ENCODE results near the gene OTOG.
A peak's percentile ranks its signal among the peaks of the same experiment; 100 is the strongest.

OTOG gene

GRCh38 chr11:17528181-17528691, 18.8 kb upstream of the OTOG start:
- DNase-seq (ENCODE audit: low spot score in 2 of 2) (peak; percentile 33 to 70), ATAC-seq (peak; percentile 70)

GRCh38 chr11:17528906-17529843, 17.9 kb upstream of the OTOG start:
- DNase-seq (ENCODE audit: low spot score in 2 of 2), result no peak

More at GRCh38 chr11:17528181-17528691, 18.8 kb upstream of the OTOG start:
- no peaks in the 10 kb centered on the region for H3K4me1 Mint-ChIP-seq
- no peak overlapping the region for H3K27ac Mint-ChIP-seq
- H3K4me3 Mint-ChIP-seq, result no peak overlapping the region
- H3K9me3 Mint-ChIP-seq, result no peaks in the 10 kb centered on the region
- H3K36me3 Mint-ChIP-seq, result no peaks in the 10 kb centered on the region

GRCh38 chr11:17529844-17530185, 17.2 kb upstream of the OTOG start:
- DNase-seq (ENCODE audit: low spot score in 2 of 2), result no peak
- Mint-ChIP-seq H3K9me3 (no peaks in the 10 kb centered on the region), H3K36me3 (no peaks in the 10 kb centered on the region), H3K4me1 (no peaks in the 10 kb centered on the region), H3K4me3 (no peak overlapping the region), H3K27ac (no peak overlapping the region)
- ATAC-seq, result no peak

More at GRCh38 chr11:17528906-17529843, 17.9 kb upstream of the OTOG start:
- Mint-ChIP-seq H3K4me1 (no peaks in the 10 kb centered on the region), H3K27ac (no peak overlapping the region), H3K9me3 (no peaks in the 10 kb centered on the region), H3K4me3 (no peak overlapping the region), H3K36me3 (no peaks in the 10 kb centered on the region)
- no peak for ATAC-seq

GRCh38 chr11:17531071-17531600, 15.9 kb upstream of the OTOG start:
- no peak for ATAC-seq
- no peak overlapping the region for H3K4me3 Mint-ChIP-seq
- no peaks in the 10 kb centered on the region for H3K9me3 Mint-ChIP-seq
- no peak for DNase-seq (ENCODE audit: low spot score in 2 of 2)
- no peaks in the 10 kb centered on the region for H3K4me1 Mint-ChIP-seq
- no peak overlapping the region for H3K27ac Mint-ChIP-seq
- H3K36me3 Mint-ChIP-seq, result no peaks in the 10 kb centered on the region

- no peaks in the 10 kb centered on the region for H3K9me3 Mint-ChIP-seq
- no peaks in the 10 kb centered on the region for H3K4me1 Mint-ChIP-seq
- no peak for DNase-seq (ENCODE audit: low spot score in 2 of 2)
- no peak overlapping the region for H3K27ac Mint-ChIP-seq
- no peaks in the 10 kb centered on the region for H3K36me3 Mint-ChIP-seq
- ATAC-seq, result no peak
- H3K4me3 Mint-ChIP-seq, result no peak overlapping the region
These were observed 15.4 kb upstream of the OTOG start for GRCh38 chr11:17531636-17532113.

- DNase-seq (ENCODE audit: low spot score in 2 of 2), result no peak
- H3K9me3 Mint-ChIP-seq, result no peaks in the 10 kb centered on the region
- ATAC-seq, result no peak
- H3K27ac Mint-ChIP-seq, result no peak overlapping the region
- H3K4me1 Mint-ChIP-seq, result no peaks in the 10 kb centered on the region
- no peak overlapping the region for H3K4me3 Mint-ChIP-seq
- no peaks in the 10 kb centered on the region for H3K36me3 Mint-ChIP-seq
These were observed 14.3 kb upstream of the OTOG start for GRCh38 chr11:17532784-17533183.

GRCh38 chr11:17533341-17533740, 13.7 kb upstream of the OTOG start:
- Mint-ChIP-seq H3K9me3 (no peaks in the 10 kb centered on the region), H3K36me3 (no peaks in the 10 kb centered on the region), H3K27ac (no peak overlapping the region), H3K4me3 (no peak overlapping the region), H3K4me1 (no peaks in the 10 kb centered on the region)
- DNase-seq (ENCODE audit: low spot score in 2 of 2), result no peak
- ATAC-seq, result no peak

GRCh38 chr11:17533778-17534415, 13.2 kb upstream of the OTOG start:
- Mint-ChIP-seq H3K9me3 (no peaks in the 10 kb centered on the region), H3K27ac (no peak overlapping the region), H3K36me3 (no peaks in the 10 kb centered on the region), H3K4me3 (no peak overlapping the region), H3K4me1 (no peaks in the 10 kb centered on the region)
- ATAC-seq (no peak), DNase-seq (ENCODE audit: low spot score in 2 of 2) (no peak)

GRCh38 chr11:17535488-17535887, 11.6 kb upstream of the OTOG start:
- no peak for ATAC-seq
- Mint-ChIP-seq H3K27ac (no peak overlapping the region), H3K36me3 (no peaks in the 10 kb centered on the region), H3K4me1 (no peaks in the 10 kb centered on the region), H3K4me3 (no peak overlapping the region), H3K9me3 (no peaks in the 10 kb centered on the region)
- no peak for DNase-seq (ENCODE audit: low spot score in 2 of 2)

GRCh38 chr11:17537261-17537660, 9.8 kb upstream of the OTOG start:
- no peak for ATAC-seq
- Mint-ChIP-seq H3K4me3 (no peak overlapping the region), H3K4me1 (no peaks in the 10 kb centered on the region), H3K27ac (no peak overlapping the region), H3K36me3 (no peaks in the 10 kb centered on the region), H3K9me3 (no peaks in the 10 kb centered on the region)
- no peak for DNase-seq (ENCODE audit: low spot score in 2 of 2)

GRCh38 chr11:17538054-17538453, 9.0 kb upstream of the OTOG start:
- ATAC-seq (no peak), DNase-seq (ENCODE audit: low spot score in 2 of 2) (no peak)
- H3K27ac Mint-ChIP-seq, result no peak overlapping the region
- H3K4me1 Mint-ChIP-seq, result no peaks in the 10 kb centered on the region
- no peaks in the 10 kb centered on the region for H3K36me3 Mint-ChIP-seq
- H3K9me3 Mint-ChIP-seq, result no peaks in the 10 kb centered on the region
- no peak overlapping the region for H3K4me3 Mint-ChIP-seq

- no peak overlapping the region for H3K27ac Mint-ChIP-seq
- ATAC-seq (no peak), DNase-seq (ENCODE audit: low spot score in 2 of 2) (no peak)
- no peak overlapping the region for H3K4me3 Mint-ChIP-seq
- no peaks in the 10 kb centered on the region for H3K9me3 Mint-ChIP-seq
- H3K36me3 Mint-ChIP-seq, result no peaks in the 10 kb centered on the region
- H3K4me1 Mint-ChIP-seq, result no peaks in the 10 kb centered on the region
These were observed 8.3 kb upstream of the OTOG start for GRCh38 chr11:17538731-17539130.

- peaks cover 6% of the 10 kb centered on the region for H3K4me1 Mint-ChIP-seq
- ATAC-seq (no peak), DNase-seq (ENCODE audit: low spot score in 2 of 2) (no peak)
- no peak overlapping the region for H3K4me3 Mint-ChIP-seq
- H3K27ac Mint-ChIP-seq, result no peak overlapping the region
- no peaks in the 10 kb centered on the region for H3K36me3 Mint-ChIP-seq
- H3K9me3 Mint-ChIP-seq, result no peaks in the 10 kb centered on the region
These were observed 6.3 kb upstream of the OTOG start for GRCh38 chr11:17540807-17541206.

- Mint-ChIP-seq H3K36me3 (no peaks in the 10 kb centered on the region), H3K4me1 (peaks cover 6% of the 10 kb centered on the region)
These were observed 5.7 kb upstream of the OTOG start for GRCh38 chr11:17541330-17541885.

GRCh38 chr11:17542249-17542648, 4.8 kb upstream of the OTOG start:
- ATAC-seq, result no peak
- H3K27ac Mint-ChIP-seq, result no peak overlapping the region
- H3K36me3 Mint-ChIP-seq, result no peaks in the 10 kb centered on the region
- H3K9me3 Mint-ChIP-seq, result no peaks in the 10 kb centered on the region
- no peak overlapping the region for H3K4me3 Mint-ChIP-seq
- peaks cover 9% of the 10 kb centered on the region for H3K4me1 Mint-ChIP-seq
- DNase-seq (ENCODE audit: low spot score in 2 of 2), result no peak

More at GRCh38 chr11:17541330-17541885, 5.7 kb upstream of the OTOG start:
- Mint-ChIP-seq H3K9me3 (no peaks in the 10 kb centered on the region), H3K27ac (no peak overlapping the region), H3K4me3 (no peak overlapping the region)
- DNase-seq (ENCODE audit: low spot score in 2 of 2), result no peak
- no peak for ATAC-seq

All from stimulated activated effector memory CD8-positive, alpha-beta T cell treated with anti-CD3 and anti-CD28 coated beads, Interleukin-12 subunit alpha, Interleukin-12 subunit beta, amount 100 ng/mL, for 72 hours (primary cell).